ENCODE measurements around the gene EYS.
"Not testable (repeated sequence)": the region's sequence is repeated elsewhere in the genome, so short reads cannot be mapped to it uniquely, and the experiment has no call there.

The EYS gene

GRCh38 chr6:63926950-63927927 is 1779.8 kb downstream of the EYS start:
- DNase-seq, result no peak

GRCh38 chr6:63926258-63926780 is 1780.7 kb downstream of the EYS start:
- DNase-seq, result no peak

GRCh38 chr6:63923139-63923739 is 1783.8 kb downstream of the EYS start:
- DNase-seq, result no peak

- DNase-seq, result no peak
Observed at GRCh38 chr6:63919556-63920110, 1787.4 kb downstream of the EYS start.

GRCh38 chr6:63912887-63913286 is 1794.1 kb downstream of the EYS start:
- no peak for DNase-seq

GRCh38 chr6:63910863-63911551 is 1796.0 kb downstream of the EYS start:
- DNase-seq, result no peak

- DNase-seq, result no peak
Observed at GRCh38 chr6:63904650-63905248, 1802.3 kb downstream of the EYS start.

- no peak for DNase-seq
Observed at GRCh38 chr6:63899550-63899949, 1807.5 kb downstream of the EYS start.

GRCh38 chr6:63897952-63898351 is 1809.1 kb downstream of the EYS start:
- DNase-seq, result no peak

GRCh38 chr6:63897459-63897858 is 1809.6 kb downstream of the EYS start:
- no peak for DNase-seq

- no peak for DNase-seq
Observed at GRCh38 chr6:63888416-63888815, 1818.6 kb downstream of the EYS start.

GRCh38 chr6:63887804-63888203 is 1819.2 kb downstream of the EYS start:
- DNase-seq, result not testable (repeated sequence)

GRCh38 chr6:63887002-63887751 is 1819.8 kb downstream of the EYS start:
- DNase-seq, result no peak

GRCh38 chr6:63886341-63886740 is 1820.7 kb downstream of the EYS start:
- no peak for DNase-seq

- no peak for DNase-seq
Observed at GRCh38 chr6:63883597-63883996, 1823.4 kb downstream of the EYS start.

- no peak for DNase-seq
Observed at GRCh38 chr6:63882208-63882607, 1824.8 kb downstream of the EYS start.

- no peak for DNase-seq
Observed at GRCh38 chr6:63881791-63882190, 1825.2 kb downstream of the EYS start.

GRCh38 chr6:63872233-63872632 is 1834.8 kb downstream of the EYS start:
- no peak for DNase-seq

GRCh38 chr6:63868351-63868750 is 1838.7 kb downstream of the EYS start:
- no peak for DNase-seq

- no peak for DNase-seq
Observed at GRCh38 chr6:63864671-63865318, 1842.2 kb downstream of the EYS start.

- no peak for DNase-seq
Observed at GRCh38 chr6:63864061-63864460, 1843.0 kb downstream of the EYS start.
